GM18502 (cell line): Measurements from ENCODE around the gene MRAS.
A peak's percentile ranks its signal among the peaks of the same experiment; 100 is the strongest.

Experiments
- ATAC-seq: cut with Tn5 transposase; IDR thresholded peaks from one replicate; pipeline ENCODE4 v1.9.1; 2021; ENCODE audit warnings: mild to moderate bottlenecking; ENCODE audit not compliant: unreplicated experiment, poor library complexity

The MRAS gene

GRCh38 chr3:138347960-138348753 is at the start of gene MRAS:
Gene MRAS (plus strand): TSS chr3:138348579. CDS start chr3:138372884, 24,305 bp downstream.
- no peak for ATAC-seq

GRCh38 chr3:138300647-138301046 is 47.7 kb upstream of the MRAS start:
- no peak for ATAC-seq

GRCh38 chr3:138303474-138303873 is 44.9 kb upstream of the MRAS start:
- ATAC-seq, result no peak

- ATAC-seq, result no peak
Observed at GRCh38 chr3:138307899-138308298, 40.5 kb upstream of the MRAS start.

GRCh38 chr3:138308783-138309182 is 39.6 kb upstream of the MRAS start:
- ATAC-seq, result no peak

- no peak for ATAC-seq
Observed at GRCh38 chr3:138310494-138310893, 37.9 kb upstream of the MRAS start.

- ATAC-seq, result no peak
Observed at GRCh38 chr3:138314751-138315150, 33.6 kb upstream of the MRAS start.

- no peak for ATAC-seq
Observed at GRCh38 chr3:138317687-138318086, 30.7 kb upstream of the MRAS start.

- ATAC-seq, result no peak
Observed at GRCh38 chr3:138323971-138324370, 24.4 kb upstream of the MRAS start.

GRCh38 chr3:138325990-138326389 is 22.4 kb upstream of the MRAS start:
- no peak for ATAC-seq

GRCh38 chr3:138326866-138327595 is 21.3 kb upstream of the MRAS start:
- ATAC-seq, result no peak

- ATAC-seq, result no peak
Observed at GRCh38 chr3:138327831-138328230, 20.5 kb upstream of the MRAS start.

- no peak for ATAC-seq
Observed at GRCh38 chr3:138328341-138328740, 20.0 kb upstream of the MRAS start.

GRCh38 chr3:138329127-138329983 is 19.0 kb upstream of the MRAS start, which contains the start of gene NME9:
Gene NME9 (minus strand): TSS chr3:138329851. CDS start chr3:138329335, 516 bp downstream.
- ATAC-seq, result peak; percentile 81

GRCh38 chr3:138329984-138330293 is 18.4 kb upstream of the MRAS start:
- ATAC-seq, result no peak

GRCh38 chr3:138331143-138331894 is 17.1 kb upstream of the MRAS start:
- ATAC-seq, result no peak

GRCh38 chr3:138332472-138333073 is 15.8 kb upstream of the MRAS start:
- no peak for ATAC-seq

- no peak for ATAC-seq
Observed at GRCh38 chr3:138334608-138335007, 13.8 kb upstream of the MRAS start.

GRCh38 chr3:138336454-138336999 is 11.9 kb upstream of the MRAS start:
- ATAC-seq, result no peak
